ENCODE measurements around the gene PARD3B. TPM values are rescaled to one million over a fixed set of nuclear protein-coding genes. Genes with fewer than 3 reads are reported as not detected.

PARD3B gene
- total RNA-seq, 1 experiment from 2014 or later: 6.4 TPM

GRCh38 chr2:204550751-204551511 is 5.7 kb downstream of the PARD3B start:
- Histone ChIP-seq H3K9ac (ENCODE audit: extremely low read depth, insufficient read length, low read length) (no peak overlapping the region), H2BK5ac (ENCODE audit: insufficient read length, low read length) (no peak overlapping the region)

More at GRCh38 chr2:204550751-204551511, 5.7 kb downstream of the PARD3B start:
- no peak overlapping the region for H3K14ac ChIP-seq (ENCODE audit: insufficient read depth, low read length)
- H3K79me1 ChIP-seq (ENCODE audit: insufficient read depth, low read depth, low read length, poor library complexity, severe bottlenecking): no peaks in the 10 kb centered on the region
- H3K27me3 ChIP-seq (ENCODE audit: insufficient read depth, low read length): peaks cover 5% of the 10 kb centered on the region; the same call in 1 of the 2 replicates
- H3K23me2 ChIP-seq (ENCODE audit: insufficient read length, low read depth, low read length, poor library complexity, severe bottlenecking): peaks cover 3% of the 10 kb centered on the region
- H4K5ac ChIP-seq (ENCODE audit: insufficient read length, low read depth, low read length): no peak overlapping the region
- 0 out of 2 replicates have a peak, but pooled peaks cover 2% of the 10 kb centered on the region for H3K79me2 ChIP-seq (ENCODE audit: insufficient read depth, low read length)
- H3K18ac ChIP-seq (ENCODE audit: insufficient read length, low read depth, low read length): no peak overlapping the region
- H3K36me3 Mint-ChIP-seq (ENCODE audit: insufficient read depth in 1 of 3, low read depth in 3 of 3): no peaks in the 10 kb centered on the region
- H3K23ac ChIP-seq (ENCODE audit: insufficient read length, low read depth, low read length): no peak overlapping the region
- H3K4me1 Mint-ChIP-seq: peaks cover 16 to 24% of the 10 kb centered on the region in 2 experiments; a peak in 3 of 4 replicates
- H2BK12ac ChIP-seq (ENCODE audit: insufficient read length, low read depth, low read length): no peak overlapping the region
- H4K8ac ChIP-seq (replicated peaks; ENCODE audit: insufficient read length, low read depth, low read length): no peak overlapping the region
- H3K4me2 ChIP-seq (ENCODE audit: insufficient read depth, insufficient read length, low read length): no peak overlapping the region
- no peak overlapping the region for H2BK120ac ChIP-seq (ENCODE audit: low read depth, low read length, poor library complexity, severe bottlenecking)
- no peak overlapping the region for H2BK15ac ChIP-seq (ENCODE audit: low read depth, low read length)
- no peak for DNase-seq
- H3K27ac ChIP-seq (ENCODE audit: insufficient read length, low read depth, low read length): no peak overlapping the region
- no peak overlapping the region for H3K56ac ChIP-seq (ENCODE audit: insufficient read length, low read depth, low read length)
- WGBS (ENCODE audit: extremely low coverage, insufficient read length, low lambda C conversion rate): no CpG with 5 or more reads among the region's 3 CpGs
- no peak overlapping the region for H2AK5ac ChIP-seq (ENCODE audit: insufficient read length, low read length)
- no peak for TF ChIP-seq CTCF (conservative IDR thresholded peaks at IDR 0.05)
- H2AFZ ChIP-seq (ENCODE audit: low read length): no peak overlapping the region
- no peaks in the 10 kb centered on the region for H4K20me1 ChIP-seq (ENCODE audit: control insufficient read depth, insufficient read depth, insufficient read length)
- H3K4me3 Mint-ChIP-seq: no peak overlapping the region
- no peak overlapping the region for H3T11ph ChIP-seq (ENCODE audit: low read length)
- H3K4ac ChIP-seq (ENCODE audit: low read depth, low read length): no peak overlapping the region
- H4K91ac ChIP-seq (ENCODE audit: insufficient read length, low read depth, low read length): no peak overlapping the region
- no peak overlapping the region for H2BK20ac ChIP-seq (ENCODE audit: low read depth, low read length, poor library complexity, severe bottlenecking)
- no peak overlapping the region for H3K27ac Mint-ChIP-seq
- peaks cover 14% of the 10 kb centered on the region for H3K27me3 Mint-ChIP-seq (ENCODE audit: low read depth)
- no peaks in the 10 kb centered on the region for H3K9me3 ChIP-seq (ENCODE audit: control insufficient read depth, low read depth, low read length)
- H3K4me1 ChIP-seq (ENCODE audit: insufficient read depth, low read length): peaks cover 7% of the 10 kb centered on the region; the same call in 1 of the 2 replicates
- H3K9me3 Mint-ChIP-seq: no peaks in the 10 kb centered on the region

All from H9 (cell line).